GM18909 (cell line): ENCODE data around the gene CCDC69.
"Not testable (repeated sequence)": the region's sequence is repeated elsewhere in the genome, so short reads cannot be mapped to it uniquely, and the experiment has no call there.

Experiments used
- ATAC-seq: cut with Tn5 transposase; IDR thresholded peaks from one replicate; pipeline ENCODE4 v1.9.1; 2021; ENCODE audit warnings: mild to moderate bottlenecking; ENCODE audit not compliant: unreplicated experiment, poor library complexity

CCDC69 gene

GRCh38 chr5:151248651-151249050 is 24.8 kb upstream of the CCDC69 start:
- no peak for ATAC-seq

GRCh38 chr5:151245680-151246219 is 21.9 kb upstream of the CCDC69 start:
- ATAC-seq = no peak

DNA sequence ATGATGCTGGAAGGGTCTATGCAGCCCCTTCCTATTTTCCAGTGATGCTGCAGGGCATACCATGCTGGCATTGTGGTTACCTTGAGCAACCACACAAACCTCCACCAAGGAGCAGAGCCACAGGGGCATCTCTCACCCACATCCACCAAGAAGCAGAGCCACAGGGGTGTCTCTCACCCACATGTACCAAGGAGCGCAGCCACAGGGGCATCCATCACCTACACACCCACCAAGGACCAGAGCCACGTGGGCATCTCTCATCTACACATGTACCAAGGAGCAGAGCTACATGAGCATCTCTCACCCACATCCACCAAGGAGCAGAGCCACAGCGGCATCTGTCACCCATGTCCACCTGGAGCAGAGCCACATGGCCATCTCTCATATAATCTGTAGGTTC is 20.3 kb upstream of the CCDC69 start:
- no peak for ATAC-seq

GRCh38 chr5:151243564-151243963 is 19.7 kb upstream of the CCDC69 start:
- no peak for ATAC-seq

- ATAC-seq = no peak
Measured at GRCh38 chr5:151243127-151243526, 19.2 kb upstream of the CCDC69 start.

DNA sequence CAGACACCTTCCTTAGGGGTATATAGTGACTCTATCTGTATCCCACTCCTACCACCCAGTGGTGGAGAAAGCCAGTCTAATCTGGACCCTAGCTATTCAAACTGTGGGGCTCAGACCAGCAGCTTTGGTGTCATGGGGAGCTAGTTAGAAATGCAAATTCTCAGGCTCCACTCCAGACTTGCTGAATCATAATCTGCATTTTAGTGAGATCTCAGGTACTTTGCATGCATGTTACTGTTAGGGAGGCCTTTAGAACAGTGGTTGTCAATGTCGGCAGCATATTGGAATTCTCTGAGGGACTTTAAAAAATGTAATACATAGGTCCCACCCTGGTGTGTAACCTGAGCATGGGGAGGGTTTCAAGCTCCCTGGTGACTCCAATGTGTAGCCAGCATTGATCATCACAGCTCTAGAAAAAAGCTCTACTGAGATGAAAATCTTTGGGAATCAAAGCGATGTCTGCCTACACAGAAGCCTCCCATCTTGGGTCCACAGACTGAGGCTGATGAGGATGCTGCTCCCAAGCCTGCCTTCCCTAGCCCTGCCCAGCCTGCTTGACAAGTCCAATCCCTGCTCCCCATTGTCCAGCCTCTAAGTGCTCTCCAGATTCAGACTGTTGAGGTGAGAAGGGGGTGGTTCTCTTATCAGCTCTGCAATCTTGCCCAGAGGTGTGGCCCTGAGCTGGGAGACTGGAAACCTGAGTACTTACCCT is 17.2 kb upstream of the CCDC69 start:
- ATAC-seq = no peak

- not testable (repeated sequence) for ATAC-seq
Measured at GRCh38 chr5:151240268-151240835, 16.5 kb upstream of the CCDC69 start.

- peak; percentile 44 for ATAC-seq
Measured at GRCh38 chr5:151239237-151239861, 15.5 kb upstream of the CCDC69 start.

DNA sequence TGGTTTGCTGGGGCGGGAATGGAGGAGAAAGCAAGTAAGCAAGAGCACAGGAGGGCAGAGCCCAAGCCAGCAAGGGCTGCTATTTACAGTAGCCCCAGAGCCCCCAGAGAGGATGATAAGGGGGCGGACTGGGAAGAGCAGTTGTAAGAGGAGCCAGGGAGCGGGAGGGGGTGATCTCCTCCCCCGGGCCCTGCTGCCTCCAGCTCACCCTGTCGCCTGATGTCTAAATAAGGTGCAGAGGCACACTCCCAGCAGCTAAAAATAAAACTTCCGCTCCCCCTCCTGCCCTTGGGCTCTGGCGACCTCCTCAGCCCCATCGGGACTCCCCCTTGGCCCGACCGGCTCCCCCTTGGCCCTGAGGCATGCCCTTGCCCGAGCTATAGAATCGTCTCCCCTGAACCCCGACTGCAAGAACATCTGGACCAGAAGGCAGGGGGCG is 14.4 kb upstream of the CCDC69 start:
- ATAC-seq = peak; percentile 41

GRCh38 chr5:151237685-151238084 is 13.8 kb upstream of the CCDC69 start:
- ATAC-seq = no peak

- ATAC-seq = no peak
Measured at GRCh38 chr5:151236888-151237287, 13.0 kb upstream of the CCDC69 start.

GRCh38 chr5:151235239-151235571 is 11.3 kb upstream of the CCDC69 start:
- ATAC-seq = not testable (repeated sequence)

GRCh38 chr5:151234476-151235238 is 10.8 kb upstream of the CCDC69 start:
- ATAC-seq = peak; percentile 77

- peak; percentile 56 for ATAC-seq
Measured at GRCh38 chr5:151233616-151234085, 9.8 kb upstream of the CCDC69 start.

DNA sequence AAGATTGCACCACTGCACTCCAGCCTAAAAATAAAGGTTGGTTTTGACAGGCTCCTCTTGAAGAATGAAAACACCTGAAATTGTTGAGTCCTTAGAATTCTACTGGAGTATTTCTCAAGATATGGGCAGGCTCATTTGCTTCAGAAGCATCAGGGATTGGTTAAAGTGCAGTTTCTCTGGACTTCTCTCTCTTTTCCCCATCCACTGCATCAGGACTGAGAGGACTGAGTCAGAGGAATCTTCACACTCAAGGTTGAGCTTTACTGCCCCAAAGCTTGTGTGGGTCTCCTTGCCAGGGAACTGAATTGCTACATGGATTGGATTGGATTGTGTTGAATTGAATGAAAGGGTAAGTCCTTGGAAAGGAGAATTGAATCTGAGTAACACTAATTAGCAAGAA is 7.5 kb upstream of the CCDC69 start:
- no peak for ATAC-seq

GRCh38 chr5:151230048-151230680 is 6.3 kb upstream of the CCDC69 start:
- ATAC-seq = no peak

DNA sequence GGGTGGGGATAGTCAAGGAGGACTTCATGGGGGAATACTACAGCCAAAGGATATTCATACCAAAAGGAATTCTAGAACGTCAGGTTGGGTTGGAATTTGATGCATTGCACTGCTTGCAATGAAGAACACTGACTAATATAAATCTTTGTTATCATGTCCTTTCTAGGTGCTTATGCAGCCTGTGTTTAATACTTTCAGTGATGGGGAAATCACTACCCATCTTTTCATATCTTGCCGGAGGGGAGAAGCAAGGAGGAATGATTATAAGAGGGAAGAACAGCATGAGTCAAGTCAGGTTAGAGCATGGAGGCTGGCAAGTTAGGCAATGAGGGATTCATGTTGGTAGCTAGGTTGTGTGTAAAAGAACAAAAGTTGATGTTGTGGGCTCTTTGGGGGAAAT is 5.1 kb upstream of the CCDC69 start:
- no peak for ATAC-seq

DNA sequence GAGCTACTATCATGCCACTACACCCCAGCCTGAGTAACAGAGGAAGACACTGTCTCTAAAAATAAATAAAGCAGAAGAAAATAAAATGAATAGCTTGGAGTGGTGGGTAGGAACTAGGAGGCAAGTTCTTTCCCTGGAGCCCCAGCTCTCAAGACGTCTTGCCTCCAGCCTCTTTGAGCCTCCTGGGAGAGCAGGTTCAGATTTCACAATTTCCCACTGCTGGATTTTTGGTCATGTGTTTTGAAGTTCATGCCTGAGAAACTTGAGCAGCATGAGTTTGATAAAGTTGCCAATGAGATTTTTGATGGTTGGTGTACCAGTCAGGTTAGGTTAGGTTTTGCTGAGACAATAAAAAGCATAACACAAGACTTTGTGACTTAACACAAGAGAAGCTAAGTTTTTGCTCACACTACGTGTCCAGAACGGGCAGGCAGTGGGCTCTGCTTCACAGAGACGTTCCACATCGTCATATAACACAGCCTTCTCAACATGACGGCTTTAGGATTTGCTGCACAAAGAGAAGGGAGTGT is 4.1 kb upstream of the CCDC69 start:
- no peak for ATAC-seq

GRCh38 chr5:151225475-151225874 is 1.6 kb upstream of the CCDC69 start:
- ATAC-seq = no peak

DNA sequence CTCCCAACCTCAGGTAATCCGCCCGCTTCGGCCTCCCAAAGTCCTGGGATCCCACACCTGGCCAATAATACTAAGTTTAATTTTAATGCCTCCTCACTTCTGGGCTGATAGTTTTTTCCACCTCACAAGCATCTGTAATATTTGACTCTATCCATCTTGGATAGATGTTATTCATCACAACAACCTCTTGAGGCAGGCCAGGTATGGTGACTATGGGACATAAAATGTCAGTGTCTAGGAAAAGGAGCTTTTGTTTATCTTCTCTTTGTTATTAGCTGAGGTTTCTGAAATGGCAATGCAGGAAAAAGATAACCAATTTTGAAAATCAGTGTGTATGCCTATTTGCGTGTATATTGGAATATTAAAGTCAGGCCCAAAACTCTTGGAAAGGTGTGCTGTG is 1.2 kb upstream of the CCDC69 start:
- no peak for ATAC-seq
